Common myeloid progenitor, CD34-positive (primary cell): ENCODE results near the gene ASCC2.
"Not testable (repeated sequence)": the region's sequence is repeated elsewhere in the genome, so short reads cannot be mapped to it uniquely, and the experiment has no call there.

Experiments used
- CTCF ChIA-PET: fragments of 350-600 bp; sonication (Branson Sonifier 250); formaldehyde crosslinking; loops from one replicate; lab custom pipeline; 2021; ENCODE audit warnings: antibody characterized with exemption; lab: Charles Lee
- POLR2A ChIA-PET: fragments of 350-600 bp; sonication (Branson Sonifier 250); formaldehyde crosslinking; loops from one replicate; lab custom pipeline; 2021; ENCODE audit warnings: antibody characterized with exemption; lab: Charles Lee
- DNase-seq, 3 donors: peaks; one replicate each; pipeline versions ENCODE4 v3.0.0 to v3.0.0-alpha.2; 2013
- H3K27ac ChIP-seq, 2 experiments: 1 replicate in 1 of 2; 2 replicates in 1 of 2; pipeline ENCODE4 v1.7.0; 2013; ENCODE audit warnings: inconsistent platforms in 2 of 2, low read length in 2 of 2, mild to moderate bottlenecking in 2 of 2, low read depth in 1 of 2, moderate library complexity in 1 of 2; ENCODE audit not compliant: severe bottlenecking in 2 of 2, insufficient read depth in 1 of 2, poor library complexity in 1 of 2
- H3K27me3 ChIP-seq, 5 experiments: replicated peaks in 2 of 5; 1 replicate in 3 of 5; 2 replicates in 2 of 5; pipeline versions ENCODE4 v1.6.1 to v1.7.0; 2013; ENCODE audit warnings: low read length in 4 of 5, mild to moderate bottlenecking in 2 of 5, moderate library complexity in 2 of 5, inconsistent platforms in 1 of 5; ENCODE audit not compliant: insufficient read depth in 5 of 5, control insufficient read depth in 4 of 5
- H3K36me3 ChIP-seq, 4 experiments: 1 replicate in 2 of 4; 2 replicates in 2 of 4; pipeline versions ENCODE4 v1.6.1 to v1.7.0; 2013; ENCODE audit warnings: low read length in 3 of 4, control low read depth in 1 of 4, mild to moderate bottlenecking in 1 of 4; ENCODE audit not compliant: control insufficient read depth in 4 of 4, insufficient read depth in 4 of 4
- H3K4me1 ChIP-seq, 4 experiments: 1 replicate in 3 of 4; 2 replicates in 1 of 4; pipeline versions ENCODE4 v1.6.1 to v1.7.1; 2013; ENCODE audit warnings: low read length in 3 of 4, mild to moderate bottlenecking in 3 of 4, control low read depth in 1 of 4, inconsistent platforms in 1 of 4, moderate library complexity in 1 of 4; ENCODE audit not compliant: control insufficient read depth in 4 of 4, insufficient read depth in 4 of 4; ENCODE audit errors: control extremely low read depth in 1 of 4
- H3K4me3 ChIP-seq, 7 experiments: 1 replicate in 4 of 7; 2 replicates in 3 of 7; pipeline versions ENCODE4 v1.5.1 to v1.7.0; 2013; ENCODE audit warnings: mild to moderate bottlenecking in 7 of 7, low read length in 6 of 7, moderate library complexity in 6 of 7, inconsistent platforms in 2 of 7, low read depth in 2 of 7, control low read depth in 1 of 7; ENCODE audit not compliant: insufficient read depth in 4 of 7, control insufficient read depth in 1 of 7; ENCODE audit errors: extremely low read depth in 1 of 7
- H3K9me3 ChIP-seq, 5 experiments: 1 replicate in 4 of 5; 2 replicates in 1 of 5; pipeline versions ENCODE4 v1.6.1 to v1.7.1; 2013; ENCODE audit warnings: low read length in 4 of 5, mild to moderate bottlenecking in 2 of 5, inconsistent platforms in 1 of 5, low read depth in 1 of 5, moderate library complexity in 1 of 5; ENCODE audit not compliant: control insufficient read depth in 4 of 5, insufficient read depth in 2 of 5; ENCODE audit errors: control extremely low read depth in 1 of 5
- WGBS: methylation state at CpG from one replicate; pipeline ENCODE4 v1.1.5; 2013; ENCODE audit not compliant: insufficient coverage; 5-methylcytosine and 5-hydroxymethylcytosine counted together

The ASCC2 gene

DNA sequence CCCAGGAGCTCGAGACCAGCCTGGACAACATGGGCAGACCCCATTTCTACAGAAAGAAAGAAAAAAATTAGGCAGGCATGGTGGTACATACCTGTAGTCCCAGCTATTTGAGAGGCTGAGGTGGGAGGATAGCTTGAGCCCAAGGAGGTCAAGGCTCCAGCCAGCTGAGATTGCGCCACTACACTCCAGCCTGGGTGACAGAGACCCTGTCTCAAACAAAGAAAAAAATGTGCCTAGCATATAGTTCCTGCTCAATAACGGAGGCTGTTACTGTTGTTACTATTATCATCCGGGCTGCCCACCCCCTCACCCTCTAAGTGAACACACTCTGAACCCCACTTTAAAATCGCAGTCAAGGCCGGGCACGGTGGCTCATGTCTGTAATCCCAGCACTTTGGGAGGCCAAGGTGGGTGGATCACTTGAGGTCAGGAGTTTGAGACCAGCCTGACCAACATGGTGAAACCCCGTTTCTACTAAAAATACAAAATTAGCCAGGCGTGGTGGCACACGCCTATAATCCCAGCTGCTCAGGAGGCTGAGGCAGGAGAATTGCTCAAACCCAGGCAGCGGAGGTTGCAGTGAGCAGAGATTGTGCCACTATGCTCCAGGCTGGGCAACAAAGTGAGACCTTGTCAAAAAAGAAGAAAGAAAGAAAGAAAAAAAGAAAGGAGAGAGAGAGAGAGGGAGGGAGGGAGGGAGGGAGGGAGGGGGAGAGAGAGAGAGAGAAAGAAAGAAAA is 83.2 kb downstream of the ASCC2 start:
- CTCF ChIA-PET, H3K36me3 ChIP-seq, H3K9me3 ChIP-seq, H3K27me3 ChIP-seq, DNase-seq, H3K27ac ChIP-seq, H3K4me3 ChIP-seq: not testable (repeated sequence)
- POLR2A ChIA-PET = interaction anchor here (0.8 kb wide), 1 partner anchor 12 kb away, joined by 3 read pairs; the partner anchor contains the start of gene ZMAT5
- peaks cover 0 to 14% (median 0%) of the 10 kb centered on the region in 4 experiments for H3K4me1 ChIP-seq
- WGBS = 98% methylated on average over 6 of the region's 11 CpGs

- POLR2A ChIA-PET = interaction anchor here (0.7 to 0.8 kb wide), 2 partner anchors 12 to 321 kb away, joined by 3 to 6 read pairs; partner anchors contain the start of gene ZMAT5
- no peaks in the 10 kb centered on the region for H3K27me3 ChIP-seq
Measured at GRCh38 chr22:29753808-29754657, 84.0 kb downstream of the ASCC2 start.

DNA sequence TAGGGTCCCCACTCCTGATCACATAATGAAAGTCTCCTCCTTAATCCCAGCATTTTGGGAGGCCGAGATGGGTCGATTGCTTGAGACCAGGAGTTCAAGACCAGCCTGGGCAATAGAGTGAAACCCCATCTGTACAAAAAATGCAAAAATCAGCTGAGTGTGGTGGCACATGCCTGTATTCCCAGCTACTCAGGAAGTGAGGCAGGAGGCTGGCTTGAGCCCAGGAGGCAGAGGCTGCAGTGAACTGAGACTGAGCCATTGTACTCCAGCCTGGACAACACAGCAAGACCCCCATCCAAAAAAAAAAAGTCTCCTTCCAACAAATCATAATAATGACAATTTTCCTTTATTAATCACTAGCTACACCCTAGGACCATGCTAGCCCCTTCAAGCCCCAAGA is 86.4 kb downstream of the ASCC2 start:
- 94% methylated on average over 2 of the region's 2 CpGs for WGBS
- Histone ChIP-seq H3K9me3 (no peaks in the 10 kb centered on the region), H3K27ac (no peak overlapping the region), H3K4me1 (peaks cover 0 to 14% (median 0%) of the 10 kb centered on the region in 4 experiments), H3K27me3 (no peaks in the 10 kb centered on the region), H3K4me3 (no peak overlapping the region), H3K36me3 (peaks cover 0 to 20% (median 13%) of the 10 kb centered on the region in 4 experiments)
- DNase-seq = no peak
- CTCF ChIA-PET = interaction anchor here (1.9 kb wide), 1 partner anchor 12 kb away, joined by 5 read pairs; no protein-coding TSS in a partner anchor
- POLR2A ChIA-PET = no interaction called here

More at GRCh38 chr22:29753808-29754657, 84.0 kb downstream of the ASCC2 start:
- Histone ChIP-seq H3K9me3 (no peaks in the 10 kb centered on the region), H3K4me1 (peaks cover 0 to 14% (median 0%) of the 10 kb centered on the region in 4 experiments), H3K27ac (no peak overlapping the region), H3K36me3 (peaks cover 0 to 9% (median 3%) of the 10 kb centered on the region in 4 experiments), H3K4me3 (no peak overlapping the region)
- DNase-seq = no peak
- CTCF ChIA-PET = interaction anchor here (0.9 to 2.1 kb wide), 2 partner anchors 12 to 54 kb away, joined by 3 to 13 read pairs; no protein-coding TSS in a partner anchor
- 96% methylated on average over 15 of the region's 16 CpGs for WGBS

DNA sequence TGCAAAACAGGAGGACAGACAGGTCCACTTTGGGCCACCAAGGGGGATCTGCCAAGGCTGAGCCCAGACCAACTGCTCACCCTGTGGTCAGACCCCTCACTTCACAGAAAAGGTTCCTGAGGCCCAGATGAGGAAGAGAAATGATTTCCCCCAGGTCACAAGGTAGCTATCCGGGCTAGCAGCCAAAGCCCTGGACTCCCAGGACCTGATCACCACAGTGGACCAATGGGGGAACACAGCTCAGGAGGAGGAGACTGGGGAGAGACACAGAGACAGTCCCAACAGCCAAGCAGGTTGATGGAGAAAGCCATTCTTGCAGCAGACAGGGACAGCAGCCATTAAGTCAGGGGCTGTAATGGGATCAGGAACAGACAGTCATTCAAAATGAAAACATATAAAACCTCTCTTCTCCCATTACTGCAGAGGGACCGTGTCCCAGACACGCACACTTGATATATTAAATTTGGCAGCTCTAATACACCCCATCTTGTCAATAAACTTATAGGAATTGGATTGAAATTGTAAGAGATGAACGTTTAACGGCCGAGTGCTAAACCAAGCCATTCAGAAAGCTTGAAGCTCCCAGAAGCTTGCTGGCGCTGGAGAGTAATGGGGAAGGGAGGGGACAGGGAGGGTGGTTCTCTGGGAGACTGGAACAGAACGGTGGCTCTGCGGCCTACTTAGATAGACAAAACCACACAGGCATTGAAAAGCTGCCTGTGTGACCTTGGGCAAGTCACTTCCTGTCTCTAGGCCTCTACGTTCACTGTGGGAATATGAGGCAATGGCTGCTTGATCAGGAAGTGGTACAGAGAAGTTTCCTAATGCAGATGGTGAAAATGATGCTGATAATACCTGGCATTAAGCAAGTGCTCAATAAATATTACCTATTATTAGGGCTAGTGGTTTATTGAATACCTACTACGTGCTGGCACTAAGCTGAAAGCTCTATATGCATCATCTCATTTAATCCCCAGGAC is 87.2 kb downstream of the ASCC2 start:
- peaks cover 0 to 14% (median 0%) of the 10 kb centered on the region in 4 experiments for H3K4me1 ChIP-seq
- peak in 2 of 3 donors; percentile 21 to 37 for DNase-seq
- WGBS = 96% methylated on average over 3 of the region's 11 CpGs
- peaks cover 0 to 23% (median 13%) of the 10 kb centered on the region in 4 experiments for H3K36me3 ChIP-seq
- no peaks in the 10 kb centered on the region for H3K9me3 ChIP-seq
- H3K27ac ChIP-seq = no peak overlapping the region
- H3K27me3 ChIP-seq = no peaks in the 10 kb centered on the region
- H3K4me3 ChIP-seq = no peak overlapping the region
- ChIA-PET CTCF (interaction anchor here (1.9 kb wide), 1 partner anchor 11 kb away, joined by 5 read pairs; no protein-coding TSS in a partner anchor), POLR2A (interaction anchor here (0.7 kb wide), 1 partner anchor 88 kb away, joined by 3 read pairs; no protein-coding TSS in a partner anchor)

- POLR2A ChIA-PET = no interaction called here
- WGBS = 100% methylated on average over 3 of the region's 3 CpGs
- no peaks in the 10 kb centered on the region for H3K9me3 ChIP-seq
- no peak overlapping the region for H3K4me3 ChIP-seq
- H3K27ac ChIP-seq = no peak overlapping the region
- no peak for DNase-seq
- CTCF ChIA-PET = interaction anchor here (1.9 kb wide), 1 partner anchor 10 kb away, joined by 5 read pairs; no protein-coding TSS in a partner anchor
- H3K27me3 ChIP-seq = no peaks in the 10 kb centered on the region
- H3K4me1 ChIP-seq = peaks cover 0 to 14% (median 0%) of the 10 kb centered on the region in 4 experiments
- peaks cover 0 to 29% (median 13%) of the 10 kb centered on the region in 4 experiments for H3K36me3 ChIP-seq
Measured at GRCh38 chr22:29750029-29750428, 88.0 kb downstream of the ASCC2 start.

GRCh38 chr22:29748248-29748893 is 89.7 kb downstream of the ASCC2 start:
- Histone ChIP-seq H3K4me1 (peaks cover 0 to 14% (median 0%) of the 10 kb centered on the region in 4 experiments), H3K27ac (no peak overlapping the region), H3K4me3 (no peak overlapping the region), H3K36me3 (peaks cover 0 to 31% (median 11%) of the 10 kb centered on the region in 4 experiments), H3K27me3 (no peaks in the 10 kb centered on the region), H3K9me3 (no peaks in the 10 kb centered on the region)
- no peak for DNase-seq
- 99% methylated on average over 9 of the region's 9 CpGs for WGBS
- ChIA-PET CTCF (no interaction called here), POLR2A (no interaction called here)
